Measurements from ENCODE around the gene LHX5. TPM values are rescaled to one million over a fixed set of nuclear protein-coding genes. Genes with fewer than 3 reads are reported as not detected.

The LHX5 gene
- total RNA-seq, 1 donor from 2014 or later: not detected

- no peak for ATAC-seq
- DNase-seq (ENCODE audit: low spot score): no peak
Measured at GRCh38 chr12:113440947-113441782, 30.5 kb downstream of the LHX5 start.

DNA sequence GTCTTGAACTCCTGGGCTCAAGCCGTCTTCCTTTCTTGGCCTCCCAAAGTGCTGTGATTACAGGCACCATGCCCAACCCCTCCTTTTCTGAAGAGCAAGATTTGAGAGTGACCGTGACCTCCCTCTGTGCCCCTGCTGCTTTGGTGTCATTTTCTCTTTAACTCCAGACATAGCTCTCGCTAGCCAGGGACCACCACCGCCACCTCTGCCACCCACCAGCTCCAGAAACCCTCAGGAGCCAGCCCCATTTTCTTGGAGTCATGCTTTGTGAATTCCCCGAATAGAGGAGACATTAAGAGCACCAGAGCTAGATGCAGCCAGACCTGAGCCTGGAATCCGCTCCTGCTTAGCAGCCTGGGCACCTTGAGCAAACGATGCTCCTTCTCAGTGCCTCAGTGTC lies 31.3 kb downstream of the LHX5 start:
- ATAC-seq (no peak), DNase-seq (ENCODE audit: low spot score) (no peak)

- DNase-seq (ENCODE audit: low spot score) (no peak), ATAC-seq (peak; percentile 76)
Measured at GRCh38 chr12:113439606-113440030, 32.1 kb downstream of the LHX5 start.

- DNase-seq (ENCODE audit: low spot score) (no peak), ATAC-seq (no peak)
Measured at GRCh38 chr12:113439301-113439597, 32.4 kb downstream of the LHX5 start.

DNA sequence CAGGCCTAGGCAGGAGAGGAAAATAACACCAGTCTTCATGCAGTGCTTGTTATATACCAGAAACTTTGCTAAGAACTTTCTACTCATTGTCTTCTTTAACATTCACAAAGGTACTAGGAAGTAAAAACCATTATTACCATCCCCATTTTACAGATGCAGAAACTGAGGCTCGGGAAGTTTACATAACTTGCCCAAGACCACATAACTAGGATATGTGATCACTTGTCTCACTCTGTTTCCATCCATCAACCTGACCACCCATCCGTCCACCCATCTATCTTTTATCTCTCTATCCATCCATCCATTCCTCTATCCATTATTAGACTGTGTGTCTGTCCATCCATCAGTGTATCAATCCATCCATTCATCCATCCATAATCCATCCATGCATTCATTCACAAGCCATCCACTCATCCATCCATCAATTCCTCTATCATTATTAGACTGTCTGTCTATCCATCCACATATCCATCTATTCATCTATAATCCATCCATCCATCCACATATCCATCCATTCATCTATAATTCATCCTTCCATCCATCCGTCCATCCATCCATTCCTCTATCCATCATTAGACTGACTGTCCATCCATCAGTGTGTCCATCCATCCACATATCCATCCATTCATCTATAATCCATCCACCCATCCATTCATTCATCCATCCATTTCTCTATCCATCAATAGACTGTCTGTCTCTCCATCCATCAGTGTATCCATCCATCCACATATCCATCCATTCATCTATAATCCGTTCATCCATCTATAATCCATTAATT lies 33.0 kb downstream of the LHX5 start:
- ATAC-seq: no peak

DNA sequence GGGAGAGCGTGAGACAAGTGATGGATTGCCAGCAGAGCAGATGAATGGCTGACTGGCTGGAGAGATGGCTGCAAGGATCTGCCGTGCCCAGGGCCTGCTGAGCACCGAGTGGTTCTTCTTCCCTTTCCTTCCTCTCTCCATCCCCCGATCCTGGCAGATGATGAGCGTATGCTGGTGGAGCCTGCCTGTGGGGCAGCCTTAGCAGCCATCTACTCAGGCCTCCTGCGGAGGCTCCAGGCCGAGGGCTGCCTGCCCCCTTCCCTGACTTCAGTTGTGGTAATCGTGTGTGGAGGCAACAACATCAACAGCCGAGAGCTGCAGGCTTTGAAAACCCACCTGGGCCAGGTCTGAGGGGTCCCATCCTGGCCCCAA lies 34.0 kb downstream of the LHX5 start:
- no peak for ATAC-seq
- DNase-seq (ENCODE audit: low spot score): no peak

More for the DNA sequence above, 33.0 kb downstream of the LHX5 start:
- no peak for DNase-seq (ENCODE audit: low spot score)

GRCh38 chr12:113436993-113437728 lies 34.5 kb downstream of the LHX5 start:
- DNase-seq (ENCODE audit: low spot score) (no peak), ATAC-seq (no peak)

DNA sequence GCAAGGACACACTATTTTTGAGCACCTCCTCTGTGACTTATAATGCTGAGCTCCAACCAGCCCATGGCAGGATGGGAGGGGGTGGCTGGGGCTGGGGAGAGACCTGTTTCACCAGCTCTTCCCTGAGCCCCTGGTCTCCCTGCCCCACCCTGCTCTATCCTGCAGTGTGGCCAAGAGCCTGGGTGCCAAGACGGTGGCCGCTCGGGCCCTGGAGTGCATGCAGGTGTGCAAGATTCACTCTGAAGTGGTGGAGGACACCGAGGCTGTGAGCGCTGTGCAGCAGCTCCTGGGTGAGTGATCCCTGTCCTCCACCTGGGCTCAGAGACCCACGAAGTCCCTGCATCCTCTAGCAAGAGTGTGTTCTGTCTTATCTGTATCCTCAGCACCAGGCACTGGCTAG lies 35.1 kb downstream of the LHX5 start:
- DNase-seq (ENCODE audit: low spot score) (no peak), ATAC-seq (no peak)

GRCh38 chr12:113435367-113435766 lies 36.3 kb downstream of the LHX5 start:
- no peak for ATAC-seq
- no peak for DNase-seq (ENCODE audit: low spot score)

DNA sequence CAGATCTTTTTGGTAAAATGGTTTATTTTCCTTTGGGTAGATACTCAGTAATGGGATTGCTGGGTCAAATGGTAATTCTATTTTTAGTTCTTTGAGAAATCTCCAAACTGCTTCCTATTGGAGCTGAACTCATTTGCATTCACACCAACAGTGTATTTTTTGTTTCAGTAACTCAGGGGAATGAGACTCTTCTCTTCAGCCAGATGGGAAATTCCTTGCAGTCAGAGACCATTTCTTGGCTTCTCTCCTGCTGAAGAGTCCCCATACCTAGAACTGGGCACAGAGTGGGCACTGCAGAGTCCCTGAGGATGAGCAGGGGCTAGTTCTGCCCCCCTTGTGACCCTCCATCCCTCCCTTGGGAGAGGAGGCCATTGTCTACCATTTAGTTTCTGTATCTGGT lies 38.7 kb downstream of the LHX5 start:
- ATAC-seq (no peak), DNase-seq (ENCODE audit: low spot score) (no peak)

DNA sequence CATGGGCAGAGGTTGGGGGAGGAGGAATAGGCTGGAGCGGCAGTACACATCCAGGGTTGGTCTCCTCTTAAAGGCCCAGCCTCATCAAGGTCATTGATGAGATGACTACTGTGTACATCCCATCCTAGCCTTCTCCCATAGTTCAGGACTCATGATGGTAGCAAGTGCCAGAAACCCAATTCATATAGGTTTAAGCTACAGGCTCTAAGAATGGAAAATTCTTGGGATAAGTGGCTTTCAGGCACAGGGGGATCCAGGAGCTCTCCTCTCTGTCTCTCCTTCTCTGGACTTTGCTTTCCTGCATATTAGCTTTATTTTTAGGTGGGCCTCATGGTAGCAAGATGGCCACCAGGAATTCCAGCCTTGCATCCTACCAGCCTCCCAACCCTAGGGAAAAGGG lies 43.2 kb downstream of the LHX5 start:
- ATAC-seq (no peak), DNase-seq (ENCODE audit: low spot score) (no peak)

DNA sequence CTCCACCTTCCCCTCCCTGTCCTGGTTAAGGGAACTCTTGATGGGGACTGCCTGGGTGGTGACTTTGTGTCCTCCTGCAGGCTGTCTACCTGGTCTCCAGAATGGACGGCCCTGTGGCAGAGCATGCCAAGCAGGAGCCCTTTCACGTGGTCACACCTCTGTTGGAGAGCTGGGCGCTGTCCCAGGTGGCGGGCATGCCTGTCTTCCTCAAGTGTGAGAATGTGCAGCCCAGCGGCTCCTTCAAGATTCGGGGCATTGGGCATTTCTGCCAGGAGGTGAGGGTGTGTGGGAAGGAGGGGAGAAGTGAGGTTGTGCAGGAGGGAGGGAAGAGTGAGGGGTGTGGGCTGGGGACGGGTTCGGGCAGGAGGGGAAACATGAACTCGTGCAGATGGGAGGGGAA lies 43.8 kb downstream of the LHX5 start:
- no peak for ATAC-seq
- DNase-seq (ENCODE audit: low spot score): no peak

GRCh38 chr12:113425960-113426453 lies 45.7 kb downstream of the LHX5 start:
- no peak for ATAC-seq

GRCh38 chr12:113424915-113425823 lies 46.5 kb downstream of the LHX5 start:
- peak; percentile 67 for DNase-seq (ENCODE audit: low spot score)
- ATAC-seq: peak; percentile 50

More at GRCh38 chr12:113425960-113426453, 45.7 kb downstream of the LHX5 start:
- no peak for DNase-seq (ENCODE audit: low spot score)

DNA sequence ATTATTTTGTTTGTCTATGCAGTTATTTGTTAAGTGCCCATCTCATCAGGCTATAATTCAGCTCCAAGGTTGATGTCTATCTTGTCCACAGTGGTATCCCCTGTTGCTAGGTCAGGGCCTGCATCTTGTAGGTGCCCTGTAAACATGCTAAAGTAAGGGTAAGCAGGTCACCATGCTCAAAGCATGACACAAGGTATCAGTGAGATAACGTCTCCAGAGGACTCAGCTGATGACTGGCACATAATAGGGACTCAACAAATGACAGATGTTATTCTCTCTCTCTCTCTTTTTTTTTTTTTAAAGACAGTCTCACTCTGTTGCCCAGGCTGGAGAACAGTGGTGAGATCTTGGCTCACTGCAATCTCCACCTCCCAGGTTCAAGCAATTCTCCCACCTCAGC lies 47.2 kb downstream of the LHX5 start:
- DNase-seq (ENCODE audit: low spot score): no peak
- ATAC-seq: no peak

DNA sequence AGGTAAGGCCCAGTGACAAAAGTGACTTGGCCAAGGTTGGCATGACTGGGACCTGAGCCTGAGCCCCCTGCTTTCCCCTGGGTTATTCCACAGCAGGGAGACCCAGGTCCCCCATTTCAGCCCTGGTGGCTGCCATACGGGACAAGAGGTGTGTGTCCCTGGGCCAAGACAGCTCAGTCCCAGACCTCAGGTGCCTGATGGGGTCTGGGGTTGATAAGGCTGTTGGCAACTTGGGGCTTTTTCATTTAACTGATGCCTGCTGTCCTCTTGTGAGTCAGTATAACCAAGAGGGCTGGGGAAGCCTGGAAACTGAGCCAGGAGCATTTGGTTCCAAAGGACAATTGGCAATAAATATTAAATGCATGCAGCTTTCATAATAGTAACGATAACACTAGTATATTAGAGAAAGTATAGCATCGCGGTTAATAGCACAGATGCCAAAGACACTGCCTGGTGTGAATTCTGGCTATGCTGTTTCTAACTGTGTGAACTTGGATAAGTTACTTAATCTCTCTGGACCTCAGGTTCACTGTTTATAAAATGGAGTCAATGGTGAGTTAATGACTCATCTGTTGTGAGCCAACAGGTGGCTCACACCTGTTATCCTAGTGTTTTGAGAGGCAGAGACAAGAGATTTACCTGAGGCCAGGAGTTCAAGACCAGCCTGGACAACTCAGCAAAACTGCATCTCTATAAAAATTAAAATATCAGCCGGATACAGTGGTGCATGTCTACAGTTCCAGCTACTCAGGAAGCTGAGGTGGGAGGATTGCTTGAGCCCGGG lies 48.6 kb downstream of the LHX5 start:
- DNase-seq (ENCODE audit: low spot score): no peak
- ATAC-seq: no peak

DNA sequence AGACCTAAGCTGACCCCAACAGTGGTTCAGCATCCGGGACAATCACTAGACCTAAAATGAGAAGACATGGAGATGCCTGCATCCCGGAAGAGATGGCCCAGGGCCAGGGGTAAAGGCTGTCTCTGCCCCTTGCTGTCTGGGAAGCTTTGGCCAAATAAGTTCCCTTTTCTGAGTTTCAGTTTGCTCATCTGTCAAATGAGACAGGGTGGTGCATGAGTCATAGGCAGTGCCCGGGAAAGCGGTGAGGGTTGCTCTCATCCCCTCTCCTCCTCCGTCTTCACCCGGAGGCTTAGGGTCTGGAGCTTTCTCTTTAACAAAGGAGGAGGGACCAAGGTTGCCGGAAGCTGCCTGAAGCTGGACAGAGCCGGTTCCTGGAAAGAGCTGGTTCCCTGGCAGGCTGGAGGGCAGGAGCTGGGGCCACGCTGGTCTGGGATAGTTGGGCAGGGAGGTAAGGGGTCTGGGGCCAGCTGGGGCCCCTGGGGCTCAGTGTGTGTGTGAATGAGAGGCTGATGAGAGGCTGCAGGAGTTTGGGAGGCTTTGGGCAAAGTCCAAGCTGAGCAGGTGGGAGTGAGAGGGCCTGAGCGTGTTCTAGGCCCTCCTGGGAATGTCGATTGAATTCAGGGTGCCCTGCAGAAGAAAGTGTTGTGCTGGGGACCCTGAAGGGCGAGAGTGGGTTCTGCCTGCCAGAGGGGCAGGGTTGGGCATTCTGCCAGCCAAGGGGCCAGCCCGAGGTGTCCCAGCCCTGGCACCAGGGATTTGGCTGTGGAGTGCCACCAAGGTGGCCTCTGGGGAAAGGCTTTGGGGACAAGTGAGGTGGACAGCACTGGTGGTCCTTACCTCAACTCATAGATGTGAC lies 49.4 kb downstream of the LHX5 start, which contains the start of gene SDSL:
SDSL (plus strand) TSS at position 351 of the 856 bp plus-strand sequence. CDS start 5,603 bp downstream, outside the sequence.
- ATAC-seq (peak; percentile 62), DNase-seq (ENCODE audit: low spot score) (peak; percentile 87)

DNA sequence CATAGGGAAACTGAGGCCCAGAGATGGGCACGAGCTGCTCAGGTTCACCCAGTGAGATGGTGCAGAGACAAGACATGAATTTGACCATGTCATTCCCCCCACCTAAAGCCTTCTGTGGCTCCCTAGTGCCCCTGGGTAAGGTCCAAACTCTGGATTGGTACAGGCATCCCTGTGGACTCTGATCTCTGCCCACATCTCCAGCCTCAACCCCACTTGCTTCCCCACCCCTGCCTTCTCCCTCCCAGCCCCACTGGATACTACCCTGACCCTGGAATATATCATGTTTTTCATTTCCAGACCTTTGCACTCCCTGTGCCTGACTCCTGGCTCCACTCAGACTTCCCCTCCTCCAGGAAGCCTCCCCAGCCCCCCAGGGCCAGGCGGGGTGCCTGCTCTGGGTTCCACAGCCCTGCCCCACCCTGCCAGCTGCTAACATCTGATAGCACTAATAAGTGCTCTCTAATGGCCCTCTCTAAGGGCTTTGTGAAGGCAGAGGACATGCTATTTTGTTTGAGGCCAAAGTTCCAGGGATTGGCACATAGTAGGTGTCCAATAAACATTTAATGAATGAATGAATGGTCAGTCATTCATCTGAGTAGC lies 50.6 kb downstream of the LHX5 start:
- DNase-seq (ENCODE audit: low spot score) (peak; percentile 73), ATAC-seq (peak; percentile 15)

Measured in left lobe of liver (tissue), 2 donors.